RCC 7860 (cell line): ENCODE results near the gene FANCG.

Source experiments
- DNase-seq: peaks from one replicate; pipeline ENCODE4 v3.0.0-alpha.2; 2015; ENCODE audit warnings: low spot score
- FAIRE-seq: peaks from 2 replicates; lab custom pipeline; 2012; peaks lifted over from hg19 to GRCh38; lab: Jason Lieb, UNC

Gene FANCG

DNA sequence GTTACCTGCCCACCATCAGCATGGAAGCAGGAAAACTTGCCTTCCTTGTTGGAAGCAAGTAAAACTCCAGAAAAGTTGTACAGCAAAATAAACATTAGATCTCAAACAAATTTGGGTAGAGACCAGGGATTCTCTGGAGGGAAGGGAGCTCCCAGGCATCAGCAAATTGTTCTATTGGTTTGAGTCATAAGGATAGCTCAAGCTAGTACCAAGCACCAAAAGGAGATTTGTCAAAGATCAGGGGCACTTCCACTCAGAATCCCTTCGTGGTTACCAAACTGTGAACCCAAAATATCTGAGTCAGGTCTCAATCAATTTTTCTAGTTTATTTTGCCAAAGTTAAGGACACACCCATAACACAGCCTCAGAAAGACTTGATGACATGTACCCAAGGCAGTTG, 52.4 kb downstream of the FANCG start:
- FAIRE-seq = no peak
- DNase-seq = no peak

DNA sequence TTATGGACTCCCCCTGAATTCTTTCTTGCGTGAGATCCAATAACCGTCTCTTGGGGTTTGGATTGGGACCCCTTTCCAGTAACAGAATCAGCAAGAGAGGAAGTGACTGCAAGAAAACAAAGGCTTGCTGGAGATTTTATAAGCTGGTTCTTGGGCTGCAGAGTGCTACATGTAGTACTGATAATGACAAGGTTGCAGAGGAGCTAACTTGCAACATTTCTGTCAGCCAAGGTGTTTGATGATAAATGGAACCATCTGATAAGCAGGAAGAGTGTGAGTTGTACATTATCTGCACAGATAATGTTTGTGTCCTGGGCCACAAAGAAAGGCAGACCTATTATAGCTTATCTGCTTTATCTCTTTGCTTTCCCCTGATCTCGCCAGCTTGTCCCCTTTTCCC, 53.1 kb downstream of the FANCG start:
- no peak for DNase-seq
- no peak for FAIRE-seq
